HG02973 (cell line): ENCODE data around the gene CYTH4.

Experiments used
- ATAC-seq: cut with Tn5 transposase; IDR thresholded peaks from one replicate; pipeline ENCODE4 v1.9.1; 2021; ENCODE audit warnings: moderate library complexity; ENCODE audit not compliant: unreplicated experiment

Gene CYTH4

GRCh38 chr22:37285937-37286336 is 3.6 kb downstream of the CYTH4 start:
- no peak for ATAC-seq

- ATAC-seq = no peak
These were observed 5.2 kb downstream of the CYTH4 start for GRCh38 chr22:37287550-37287951.

- no peak for ATAC-seq
These were observed 6.2 kb downstream of the CYTH4 start for GRCh38 chr22:37288521-37288920.

- ATAC-seq = no peak
These were observed 6.9 kb downstream of the CYTH4 start for GRCh38 chr22:37289156-37289735.

GRCh38 chr22:37290737-37291136 is 8.4 kb downstream of the CYTH4 start:
- ATAC-seq = no peak

- no peak for ATAC-seq
These were observed 9.4 kb downstream of the CYTH4 start for GRCh38 chr22:37291559-37292298.

- no peak for ATAC-seq
These were observed 10.3 kb downstream of the CYTH4 start for GRCh38 chr22:37292641-37293040.

- no peak for ATAC-seq
These were observed 10.9 kb downstream of the CYTH4 start for GRCh38 chr22:37293172-37293571.

GRCh38 chr22:37294747-37295146 is 12.4 kb downstream of the CYTH4 start:
- ATAC-seq = no peak

- no peak for ATAC-seq
These were observed 13.0 kb downstream of the CYTH4 start for GRCh38 chr22:37295213-37295886.

- no peak for ATAC-seq
These were observed 13.6 kb downstream of the CYTH4 start for GRCh38 chr22:37295946-37296345.

- no peak for ATAC-seq
These were observed 16.6 kb downstream of the CYTH4 start for GRCh38 chr22:37298748-37299495.

GRCh38 chr22:37299969-37300509 is 17.7 kb downstream of the CYTH4 start:
- ATAC-seq = no peak

- no peak for ATAC-seq
These were observed 18.3 kb downstream of the CYTH4 start for GRCh38 chr22:37300551-37301017.

GRCh38 chr22:37301144-37301830 is 19.0 kb downstream of the CYTH4 start:
- no peak for ATAC-seq

GRCh38 chr22:37302674-37303555 is 20.6 kb downstream of the CYTH4 start:
- ATAC-seq = no peak

- no peak for ATAC-seq
These were observed 21.5 kb downstream of the CYTH4 start for GRCh38 chr22:37303821-37304274.

- ATAC-seq = no peak
These were observed 22.5 kb downstream of the CYTH4 start for GRCh38 chr22:37304595-37305343.

GRCh38 chr22:37305887-37306286 is 23.6 kb downstream of the CYTH4 start:
- no peak for ATAC-seq
